ENCODE measurements around the gene DIDO1.

The DIDO1 gene

GRCh38 chr20:62926229-62927127, at the start of gene DIDO1:
DIDO1 (minus strand) TSS chr20:62926505.
- DNase-seq (ENCODE audit: low read depth in 2 of 2): peak; percentile 76 to 82

GRCh38 chr20:62975251-62975760, 49.0 kb upstream of the DIDO1 start:
- no peak for DNase-seq (ENCODE audit: low read depth in 2 of 2)

GRCh38 chr20:62972845-62973745, 46.8 kb upstream of the DIDO1 start:
- DNase-seq (ENCODE audit: low read depth in 2 of 2): no peak

DNA sequence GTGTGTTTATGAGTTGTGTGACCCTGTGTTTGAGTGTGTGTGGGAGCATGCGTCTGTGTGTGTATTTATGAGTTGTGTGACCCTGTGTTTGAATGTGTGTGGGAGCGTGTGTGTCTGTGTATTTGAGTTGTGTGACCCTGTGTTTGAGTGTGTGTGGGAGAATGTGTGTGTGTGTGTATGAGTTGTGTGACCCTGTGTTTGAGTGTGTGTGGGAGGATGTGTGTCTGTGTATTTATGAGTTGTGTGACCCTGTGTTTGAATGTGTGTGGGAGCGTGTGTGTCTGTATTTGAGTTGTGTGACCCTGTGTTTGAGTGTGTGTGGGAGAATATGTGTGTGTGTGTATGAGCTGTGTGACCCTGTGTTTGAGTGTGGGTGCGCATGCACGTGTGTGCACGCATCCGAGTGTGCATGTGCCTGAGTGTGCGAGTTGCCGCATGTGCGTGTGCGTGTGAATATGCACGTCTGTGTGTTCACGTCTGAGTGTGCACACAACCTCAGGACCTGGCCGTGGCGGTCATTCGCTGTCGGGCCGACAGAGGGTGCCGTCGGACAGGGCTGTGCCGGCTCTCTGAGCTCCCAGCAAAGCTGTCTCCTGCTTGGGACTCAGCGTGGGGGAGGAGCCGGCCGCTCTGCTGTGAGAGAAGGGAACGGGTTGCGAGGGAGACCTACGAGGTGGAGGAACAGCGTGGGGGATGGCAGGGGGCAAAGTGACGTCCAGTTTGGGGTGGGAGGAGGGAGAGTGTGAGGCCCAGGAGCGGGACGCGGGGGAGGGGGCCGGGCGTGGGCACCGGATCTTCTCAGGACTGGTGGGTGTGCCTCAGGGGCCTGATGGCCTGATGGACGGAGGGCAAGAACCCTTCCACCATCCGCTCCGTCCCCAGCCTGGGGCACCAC, 45.9 kb upstream of the DIDO1 start:
- DNase-seq (ENCODE audit: low read depth in 2 of 2): peak; percentile 60 to 72

DNA sequence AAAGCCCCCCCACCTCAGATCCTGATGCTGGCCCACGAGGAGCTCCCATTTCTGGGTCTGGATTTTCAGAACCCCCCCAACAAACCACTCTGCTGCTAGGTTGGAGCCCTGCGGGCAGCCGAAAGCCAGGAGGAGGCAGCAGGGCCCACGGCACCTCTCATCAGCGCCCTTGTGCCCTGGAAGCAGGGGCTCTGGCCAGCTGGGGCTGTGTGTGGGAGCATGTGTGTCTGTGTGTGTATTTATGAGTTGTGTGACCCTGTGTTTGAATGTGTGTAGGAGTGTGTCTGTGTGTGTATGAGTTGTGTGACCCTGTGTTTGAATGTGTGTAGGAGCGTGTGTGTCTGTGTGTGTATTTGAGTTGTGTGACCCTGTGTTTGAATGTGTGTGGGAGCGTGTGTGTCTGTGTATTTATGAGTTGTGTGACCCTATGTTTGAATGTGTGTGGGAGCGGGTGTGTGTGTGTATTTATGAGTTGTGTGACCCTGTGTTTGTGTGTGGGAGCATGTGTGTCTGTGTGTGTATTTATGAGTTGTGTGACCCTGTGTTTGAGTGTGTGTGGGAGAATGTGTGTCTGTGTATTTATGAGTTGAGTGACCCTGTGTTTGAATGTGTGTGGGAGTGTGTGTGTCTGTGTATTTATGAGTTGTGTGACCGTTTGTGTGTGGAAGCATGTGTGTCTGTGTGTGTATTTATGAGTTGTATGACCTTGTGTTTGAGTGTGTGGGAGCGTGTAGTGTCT, 45.1 kb upstream of the DIDO1 start:
- no peak for DNase-seq (ENCODE audit: low read depth in 2 of 2)

GRCh38 chr20:62970307-62971210, 44.3 kb upstream of the DIDO1 start:
- DNase-seq (ENCODE audit: low read depth in 2 of 2): no peak

GRCh38 chr20:62969939-62970306, 43.6 kb upstream of the DIDO1 start:
- DNase-seq (ENCODE audit: low read depth in 2 of 2): no peak

DNA sequence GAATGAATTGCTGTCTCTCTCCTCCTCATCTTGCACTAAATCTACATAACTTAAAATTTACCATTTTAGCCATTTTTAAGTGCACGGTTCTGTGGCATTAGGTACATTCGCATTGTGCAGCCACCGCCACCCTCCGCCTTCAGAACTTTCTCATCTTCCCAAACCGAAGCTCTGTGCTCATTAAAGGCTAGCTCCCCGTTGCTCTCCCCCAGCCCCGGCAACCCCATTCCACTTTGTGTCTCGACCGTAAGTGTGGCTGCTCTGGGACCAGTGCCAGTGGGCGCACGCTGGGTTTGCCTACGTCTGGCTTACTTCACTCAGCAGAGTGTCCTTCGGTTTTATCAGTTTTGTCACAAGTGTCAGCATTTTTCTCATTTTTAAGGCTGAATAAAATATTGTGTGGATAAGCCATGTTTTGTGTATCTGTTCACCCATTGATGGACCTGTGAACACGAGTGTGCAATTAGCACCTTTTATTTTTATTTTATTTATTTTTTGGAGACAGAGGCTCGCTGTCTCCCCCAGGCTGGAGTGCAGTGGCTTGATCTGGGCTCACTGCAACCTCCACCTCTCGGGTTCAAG, 43.0 kb upstream of the DIDO1 start:
- DNase-seq (ENCODE audit: low read depth in 2 of 2): no peak

DNA sequence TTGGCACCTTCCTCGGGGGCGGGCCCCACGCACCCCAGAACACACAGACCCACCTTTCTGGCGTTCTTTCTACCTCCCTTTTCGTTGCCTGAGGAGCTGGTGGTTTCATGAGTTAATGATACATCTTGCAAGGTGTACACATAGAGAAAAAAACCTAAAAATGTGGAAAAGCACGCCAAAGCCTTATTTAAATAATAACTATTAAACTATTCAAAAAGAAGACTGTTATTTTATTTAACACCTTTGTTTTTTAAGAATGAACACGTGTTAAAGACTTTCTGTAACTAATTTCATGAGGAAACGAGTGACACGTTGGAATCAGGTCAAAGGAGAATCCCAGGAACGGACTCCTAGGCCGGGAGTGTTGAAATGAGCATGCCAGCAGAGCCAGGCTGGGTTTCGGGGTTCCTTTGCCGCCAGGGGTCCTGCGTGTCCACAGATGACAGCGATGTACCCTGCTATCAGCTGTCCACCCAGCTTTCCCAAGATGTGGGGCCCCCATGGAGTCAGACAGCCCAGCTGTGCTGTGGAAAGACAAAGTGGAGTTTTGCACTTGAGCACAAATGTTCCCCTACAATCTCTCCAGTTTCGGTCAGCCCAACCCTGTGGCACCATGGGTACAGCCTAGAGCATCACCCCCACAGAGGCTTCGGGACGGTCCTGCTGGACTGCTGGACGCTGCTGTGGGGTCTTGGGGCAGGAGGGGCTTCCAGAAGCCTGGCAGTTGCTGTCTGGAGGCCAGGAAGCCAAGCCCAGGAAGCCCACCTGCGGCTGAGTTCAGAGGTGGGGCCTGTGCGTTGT, 42.3 kb upstream of the DIDO1 start:
- DNase-seq (ENCODE audit: low read depth in 2 of 2): no peak

GRCh38 chr20:62967628-62968351, 41.5 kb upstream of the DIDO1 start:
- DNase-seq (ENCODE audit: low read depth in 2 of 2): no peak

GRCh38 chr20:62967149-62967501, 40.8 kb upstream of the DIDO1 start:
- no peak for DNase-seq (ENCODE audit: low read depth in 2 of 2)

GRCh38 chr20:62966212-62967148, 40.2 kb upstream of the DIDO1 start:
- no peak for DNase-seq (ENCODE audit: low read depth in 2 of 2)

DNA sequence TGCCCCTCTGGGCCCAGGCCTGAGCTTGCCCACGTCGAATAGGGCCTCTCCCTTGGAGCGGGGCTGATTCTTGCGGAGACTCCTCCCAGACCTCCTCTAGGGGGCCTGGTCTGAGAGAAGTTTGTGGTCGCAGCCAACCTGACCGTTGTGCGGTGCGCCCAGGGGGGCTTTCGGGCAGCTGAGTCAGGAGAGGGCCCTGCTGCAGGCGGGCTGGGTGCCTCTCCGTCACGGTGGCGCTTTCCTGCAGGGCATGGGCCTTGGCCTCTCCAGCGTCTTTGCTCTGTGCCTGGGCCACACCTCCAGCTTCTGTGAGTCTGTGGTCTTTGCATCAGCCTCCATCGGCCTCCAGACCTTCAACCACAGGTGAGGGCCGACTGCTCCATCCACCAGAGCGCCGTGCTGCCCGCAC, 39.1 kb upstream of the DIDO1 start:
- DNase-seq (ENCODE audit: low read depth in 2 of 2): no peak

DNA sequence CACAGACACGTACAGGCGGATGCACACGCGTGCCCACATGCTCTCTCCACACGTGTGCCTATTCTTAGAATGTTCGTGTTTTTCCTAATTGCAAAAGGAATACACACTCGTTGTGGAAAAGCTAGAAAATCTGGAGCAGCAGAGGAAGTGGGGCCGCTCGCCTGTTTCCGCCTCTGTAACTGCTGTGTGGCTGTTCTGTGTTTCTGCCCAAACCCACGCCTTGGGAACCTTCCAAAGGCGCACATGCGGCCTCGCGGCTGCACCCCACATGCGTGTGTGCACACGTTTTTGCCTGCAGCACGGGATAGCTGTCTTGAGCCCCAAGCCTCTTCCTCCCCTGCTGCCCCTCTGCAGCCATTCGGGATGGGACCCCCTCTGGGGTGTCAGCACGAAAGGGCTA, 38.4 kb upstream of the DIDO1 start:
- no peak for DNase-seq (ENCODE audit: low read depth in 2 of 2)

GRCh38 chr20:62963614-62964397, 37.5 kb upstream of the DIDO1 start:
- no peak for DNase-seq (ENCODE audit: low read depth in 2 of 2)

Measured in stimulated activated CD8-positive, alpha-beta memory T cell treated with anti-CD3 and anti-CD28 coated beads, Interleukin-2, amount 100 ng/mL, for 1 hour (primary cell).